Measurements from ENCODE around the gene GFOD1.
"Not testable (repeated sequence)": the region's sequence is repeated elsewhere in the genome, so short reads cannot be mapped to it uniquely, and the experiment has no call there.

The GFOD1 gene

GRCh38 chr6:13354331-13355042 is 132.9 kb downstream of the GFOD1 start:
- peak; percentile 60 for DNase-seq (ENCODE audit: low spot score)

- no peak for DNase-seq (ENCODE audit: low spot score)
Observed at GRCh38 chr6:13352165-13352564, 135.2 kb downstream of the GFOD1 start.

- peak; percentile 71 for DNase-seq (ENCODE audit: low spot score)
Observed at GRCh38 chr6:13351271-13351670, 136.1 kb downstream of the GFOD1 start.

- no peak for DNase-seq (ENCODE audit: low spot score)
Observed at GRCh38 chr6:13349811-13350506, 137.4 kb downstream of the GFOD1 start.

GRCh38 chr6:13348334-13349113 is 138.9 kb downstream of the GFOD1 start:
- DNase-seq (ENCODE audit: low spot score) = no peak

GRCh38 chr6:13346245-13346644 is 141.2 kb downstream of the GFOD1 start:
- DNase-seq (ENCODE audit: low spot score) = no peak

GRCh38 chr6:13342414-13343019 is 144.9 kb downstream of the GFOD1 start:
- no peak for DNase-seq (ENCODE audit: low spot score)

- no peak for DNase-seq (ENCODE audit: low spot score)
Observed at GRCh38 chr6:13339863-13340630, 147.4 kb downstream of the GFOD1 start.

GRCh38 chr6:13338038-13338437 is 149.4 kb downstream of the GFOD1 start:
- no peak for DNase-seq (ENCODE audit: low spot score)

- peak; percentile 85 for DNase-seq (ENCODE audit: low spot score)
Observed at GRCh38 chr6:13336553-13336952, 150.8 kb downstream of the GFOD1 start.

- no peak for DNase-seq (ENCODE audit: low spot score)
Observed at GRCh38 chr6:13334953-13335352, 152.4 kb downstream of the GFOD1 start.

GRCh38 chr6:13332349-13332706 is 155.1 kb downstream of the GFOD1 start:
- no peak for DNase-seq (ENCODE audit: low spot score)

GRCh38 chr6:13331516-13332348 is 155.7 kb downstream of the GFOD1 start:
- no peak for DNase-seq (ENCODE audit: low spot score)

GRCh38 chr6:13328875-13329183 is 158.6 kb downstream of the GFOD1 start:
- no peak for DNase-seq (ENCODE audit: low spot score)

GRCh38 chr6:13328076-13328874 is 159.1 kb downstream of the GFOD1 start, which contains the start of gene TBC1D7:
Gene TBC1D7, minus strand, starts transcription at chr6:13328537. Its CDS starts 1,639 bp downstream, at chr6:13326898.
- DNase-seq (ENCODE audit: low spot score) = peak; percentile 93

GRCh38 chr6:13327691-13328075 is 159.7 kb downstream of the GFOD1 start:
- no peak for DNase-seq (ENCODE audit: low spot score)

- DNase-seq (ENCODE audit: low spot score) = not testable (repeated sequence)
Observed at GRCh38 chr6:13326031-13326586, 161.3 kb downstream of the GFOD1 start.

- DNase-seq (ENCODE audit: low spot score) = no peak
Observed at GRCh38 chr6:13319891-13320564, 167.4 kb downstream of the GFOD1 start.

- DNase-seq (ENCODE audit: low spot score) = no peak
Observed at GRCh38 chr6:13318821-13319220, 168.6 kb downstream of the GFOD1 start.

All from Ammon's horn (tissue), 1 donor.